Stimulated activated CD4-positive, alpha-beta T cell treated with anti-CD3 and anti-CD28 coated beads, Interleukin-12 subunit alpha, Interleukin-12 subunit beta, amount 100 ng/mL, for 24 hours (primary cell): ENCODE data around the gene YAF2.
"Not testable (repeated sequence)": the region's sequence is repeated elsewhere in the genome, so short reads cannot be mapped to it uniquely, and the experiment has no call there.

Source experiments
- DNase-seq, 2 experiments: peaks; one replicate each; pipeline ENCODE4 v3.0.0-alpha.2; 2020; ENCODE audit warnings: low read depth in 2 of 2

YAF2 gene

GRCh38 chr12:42255221-42255865 is 17.3 kb upstream of the YAF2 start:
- no peak for DNase-seq

GRCh38 chr12:42252645-42253044 is 14.6 kb upstream of the YAF2 start:
- not testable (repeated sequence) for DNase-seq

GRCh38 chr12:42249033-42249432 is 11.0 kb upstream of the YAF2 start:
- DNase-seq, result not testable (repeated sequence)

- no peak for DNase-seq
These were observed 2.2 kb upstream of the YAF2 start for GRCh38 chr12:42240131-42240750.

- DNase-seq, result no peak
These were observed 202 bp downstream of the YAF2 start for GRCh38 chr12:42237853-42238239.

- DNase-seq, result peak; percentile 33 to 49
These were observed 796 bp downstream of the YAF2 start for GRCh38 chr12:42237052-42237852.

- no peak for DNase-seq
These were observed 2.0 kb downstream of the YAF2 start for GRCh38 chr12:42236017-42236416.

GRCh38 chr12:42235426-42235825 is 2.6 kb downstream of the YAF2 start:
- no peak for DNase-seq

- DNase-seq, result no peak
These were observed 3.1 kb downstream of the YAF2 start for GRCh38 chr12:42234970-42235369.

- not testable (repeated sequence) for DNase-seq
These were observed 10.5 kb downstream of the YAF2 start for GRCh38 chr12:42227525-42227924.

GRCh38 chr12:42224501-42224900 is 13.5 kb downstream of the YAF2 start:
- not testable (repeated sequence) for DNase-seq

GRCh38 chr12:42222724-42223123 is 15.3 kb downstream of the YAF2 start:
- no peak for DNase-seq

- no peak for DNase-seq
These were observed 16.3 kb downstream of the YAF2 start for GRCh38 chr12:42221726-42222125.

GRCh38 chr12:42217656-42218055 is 20.4 kb downstream of the YAF2 start:
- no peak for DNase-seq

GRCh38 chr12:42216737-42217136 is 21.3 kb downstream of the YAF2 start:
- no peak for DNase-seq

GRCh38 chr12:42215759-42216158 is 22.3 kb downstream of the YAF2 start:
- DNase-seq, result not testable (repeated sequence)

GRCh38 chr12:42213954-42214426 is 24.1 kb downstream of the YAF2 start:
- DNase-seq, result no peak

GRCh38 chr12:42213023-42213422 is 25.0 kb downstream of the YAF2 start:
- DNase-seq, result no peak

- DNase-seq, result no peak
These were observed 29.5 kb downstream of the YAF2 start for GRCh38 chr12:42208574-42208973.

- DNase-seq, result no peak
These were observed 33.2 kb downstream of the YAF2 start for GRCh38 chr12:42204819-42205218.

GRCh38 chr12:42204362-42204761 is 33.7 kb downstream of the YAF2 start:
- DNase-seq, result no peak

GRCh38 chr12:42201063-42201462 is 37.0 kb downstream of the YAF2 start:
- DNase-seq, result no peak

- no peak for DNase-seq
These were observed 39.0 kb downstream of the YAF2 start for GRCh38 chr12:42199007-42199406.
